Neuronal stem cell (in vitro differentiated cells): ENCODE measurements around the gene TRPM6.
A peak's percentile ranks its signal among the peaks of the same experiment; 100 is the strongest.

Experiments used
- DNase-seq: peaks from one replicate; pipeline ENCODE4 v3.0.0-alpha.2; 2013; ENCODE audit warnings: low spot score
- H2AFZ ChIP-seq: one replicate; pipeline ENCODE4 v1.6.1; 2013; ENCODE audit warnings: mild to moderate bottlenecking, low read length, inconsistent platforms
- H2AK5ac ChIP-seq: 2 replicates; pipeline ENCODE4 v1.6.1; 2013; ENCODE audit warnings: low read depth, mild to moderate bottlenecking, inconsistent platforms, low read length, moderate library complexity, mixed read lengths
- H2BK120ac ChIP-seq: 2 replicates; pipeline ENCODE4 v1.6.1; 2013; ENCODE audit warnings: low read depth, mild to moderate bottlenecking, inconsistent platforms, low read length, moderate library complexity, mixed read lengths
- H2BK12ac ChIP-seq: one replicate; pipeline ENCODE4 v1.6.1; 2013; ENCODE audit warnings: low read length, inconsistent platforms
- H2BK15ac ChIP-seq: 2 replicates; pipeline ENCODE4 v1.6.1; 2013; ENCODE audit warnings: mild to moderate bottlenecking, low read length, inconsistent platforms, mixed read lengths
- H2BK5ac ChIP-seq: one replicate; pipeline ENCODE4 v1.6.1; 2013; ENCODE audit warnings: inconsistent platforms, mild to moderate bottlenecking, low read length, moderate library complexity
- H3K14ac ChIP-seq: one replicate; pipeline ENCODE4 v1.6.1; 2013; ENCODE audit warnings: low read length, inconsistent platforms
- H3K18ac ChIP-seq: 2 replicates; pipeline ENCODE4 v1.6.1; 2013; ENCODE audit warnings: low read length, inconsistent platforms
- H3K23ac ChIP-seq: 2 replicates; pipeline ENCODE4 v1.6.1; 2013; ENCODE audit warnings: low read depth, mild to moderate bottlenecking, mixed read lengths, low read length, inconsistent platforms; ENCODE audit not compliant: poor library complexity
- H3K27ac ChIP-seq: replicated peaks from 3 replicates; pipeline ENCODE4 v1.5.1; 2013; ENCODE audit warnings: low read length, inconsistent platforms
- H3K27me3 ChIP-seq, 3 experiments: 2 replicates each; pipeline ENCODE4 v1.6.1; 2013; ENCODE audit warnings: low read length in 3 of 3, mild to moderate bottlenecking in 2 of 3, inconsistent platforms in 1 of 3, low read depth in 1 of 3, mixed read lengths in 1 of 3, moderate library complexity in 1 of 3; ENCODE audit not compliant: control insufficient read depth in 3 of 3, insufficient read depth in 3 of 3
- H3K36me3 ChIP-seq, 2 donors: replicated peaks in 1 of 2; 2 replicates each; pipeline ENCODE4 v1.6.1; 2013; ENCODE audit warnings: low read length in 2 of 2; ENCODE audit not compliant: control insufficient read depth in 2 of 2, insufficient read depth in 2 of 2
- H3K4ac ChIP-seq: 2 replicates; pipeline ENCODE4 v1.6.1; 2013; ENCODE audit warnings: inconsistent platforms, mild to moderate bottlenecking, low read length, moderate library complexity
- H3K4me1 ChIP-seq, 2 donors: 1 replicate in 1 of 2; 2 replicates in 1 of 2; pipeline ENCODE4 v1.6.1; 2013; ENCODE audit warnings: low read length in 2 of 2, low read depth in 1 of 2; ENCODE audit not compliant: control insufficient read depth in 2 of 2, insufficient read depth in 1 of 2
- H3K4me2 ChIP-seq: one replicate; pipeline ENCODE4 v1.6.1; 2013; ENCODE audit warnings: mild to moderate bottlenecking, low read length, inconsistent platforms; ENCODE audit not compliant: insufficient read depth, poor library complexity, severe bottlenecking
- H3K4me3 ChIP-seq, 2 donors: 2 replicates each; pipeline ENCODE4 v1.5.1; 2013; ENCODE audit warnings: low read length in 2 of 2, mild to moderate bottlenecking in 2 of 2, inconsistent platforms in 1 of 2, moderate library complexity in 1 of 2
- H3K79me1 ChIP-seq: one replicate; pipeline ENCODE4 v1.6.1; 2013; ENCODE audit warnings: low read depth, mild to moderate bottlenecking, inconsistent platforms, low read length, moderate library complexity
- H3K9ac ChIP-seq: one replicate; pipeline ENCODE4 v1.6.1; 2013; ENCODE audit warnings: mild to moderate bottlenecking, low read depth, low read length, inconsistent platforms; ENCODE audit not compliant: poor library complexity
- H3K9me3 ChIP-seq, 2 donors: replicated peaks in 1 of 2; 2 replicates each; pipeline versions ENCODE3 to v1.6.1; 2013; ENCODE audit warnings: low read length in 2 of 2, mild to moderate bottlenecking in 2 of 2, inconsistent platforms in 1 of 2, low read depth in 1 of 2, mixed read lengths in 1 of 2, moderate library complexity in 1 of 2; ENCODE audit not compliant: control insufficient read depth in 2 of 2, insufficient read depth in 1 of 2
- H4K8ac ChIP-seq: one replicate; pipeline ENCODE4 v1.6.1; 2013; ENCODE audit warnings: low read depth, mild to moderate bottlenecking, inconsistent platforms, low read length, moderate library complexity
- H4K91ac ChIP-seq: one replicate; pipeline ENCODE4 v1.6.1; 2013; ENCODE audit warnings: low read length, low read depth, mild to moderate bottlenecking, inconsistent platforms; ENCODE audit not compliant: poor library complexity
- WGBS, 2 donors: extraction: QIAGEN DNeasy Blood & Tissue Kit; methylation state at CpG; one replicate each; pipeline ENCODE4 v1.1.7; 2013; ENCODE audit warnings: missing lambda C conversion rate in 2 of 2, mixed read lengths in 1 of 2; ENCODE audit not compliant: insufficient read length in 2 of 2, insufficient replicate concordance in 1 of 2; ENCODE audit errors: extremely low coverage in 2 of 2; 5-methylcytosine and 5-hydroxymethylcytosine counted together

TRPM6 gene

DNA sequence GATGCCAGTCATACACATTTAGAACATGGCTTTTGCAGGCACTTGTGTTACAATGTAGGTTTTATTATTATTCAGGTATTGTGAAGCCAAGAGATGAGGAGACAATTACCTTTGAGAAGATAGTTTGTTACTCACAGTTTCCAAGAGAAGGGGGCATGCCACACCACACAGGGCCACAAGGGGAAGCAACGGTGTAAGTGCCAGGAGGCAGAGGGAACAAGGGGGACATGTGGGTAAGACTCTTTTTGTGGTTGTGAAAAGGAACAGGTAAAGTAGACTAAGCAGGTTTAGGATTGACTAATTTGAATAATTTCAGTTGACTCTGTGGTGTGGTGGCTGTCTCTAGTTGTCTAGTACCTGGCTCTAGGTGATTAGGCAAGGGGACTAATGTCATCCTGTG, 191.2 kb downstream of the TRPM6 start:
- no peak overlapping the region for H3K14ac ChIP-seq
- H3K18ac ChIP-seq = no peak overlapping the region
- no peak overlapping the region for H3K4ac ChIP-seq
- H2AFZ ChIP-seq = no peak overlapping the region
- H2BK5ac ChIP-seq = no peak overlapping the region
- no peaks in the 10 kb centered on the region for H3K27me3 ChIP-seq
- no peak overlapping the region for H4K8ac ChIP-seq
- DNase-seq = no peak
- no peaks in the 10 kb centered on the region for H3K9me3 ChIP-seq
- H3K4me3 ChIP-seq = no peak overlapping the region
- H2BK120ac ChIP-seq = no peak overlapping the region
- no peak overlapping the region for H2AK5ac ChIP-seq
- no peak overlapping the region for H3K9ac ChIP-seq
- H3K27ac ChIP-seq = no peak overlapping the region
- WGBS, 2 donors = no CpG with 5 or more reads among the region's 1 CpG
- no peak overlapping the region for H2BK12ac ChIP-seq
- H3K79me1 ChIP-seq = no peaks in the 10 kb centered on the region
- H3K4me2 ChIP-seq = no peak overlapping the region
- no peak overlapping the region for H4K91ac ChIP-seq
- no peaks in the 10 kb centered on the region for H3K4me1 ChIP-seq
- no peak overlapping the region for H3K23ac ChIP-seq
- H3K36me3 ChIP-seq = no peaks in the 10 kb centered on the region
- no peak overlapping the region for H2BK15ac ChIP-seq

DNA sequence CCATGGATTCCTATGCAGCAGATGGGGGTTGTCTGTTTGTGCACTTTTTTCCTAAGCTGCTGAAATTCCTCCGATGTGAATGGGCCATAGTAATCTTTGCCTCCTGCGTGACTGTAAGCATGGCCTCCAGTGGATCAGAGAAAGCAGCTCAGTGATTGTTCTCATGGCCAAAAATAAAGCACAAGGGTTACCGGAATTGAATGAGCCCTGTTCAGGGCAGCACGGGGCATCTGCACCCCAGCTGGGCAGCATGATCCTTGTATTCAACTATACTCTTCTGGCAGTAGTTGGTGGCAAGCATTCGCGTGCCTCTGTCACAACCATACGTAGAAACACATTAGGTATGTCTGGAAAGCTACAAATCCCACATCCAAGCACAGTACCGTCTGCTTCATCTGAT, 196.7 kb downstream of the TRPM6 start:
- peak overlapping the region; percentile 19 for H3K18ac ChIP-seq
- H3K4me1 ChIP-seq = peaks cover 6 to 10% of the 10 kb centered on the region in 2 donors
- no peaks in the 10 kb centered on the region for H3K79me1 ChIP-seq
- H2BK5ac ChIP-seq = no peak overlapping the region
- no peak overlapping the region for H2BK120ac ChIP-seq
- H2BK15ac ChIP-seq = no peak overlapping the region
- no peak overlapping the region for H2AK5ac ChIP-seq
- no CpG with 5 or more reads among the region's 8 CpGs for WGBS, 2 donors
- peak overlapping the region; percentile 75 for H3K14ac ChIP-seq
- DNase-seq = peak; percentile 8
- peak overlapping the region; percentile 23 for H3K27ac ChIP-seq
- no peak overlapping the region for H3K4me2 ChIP-seq
- no peak overlapping the region for H2BK12ac ChIP-seq
- no peak overlapping the region for H3K4ac ChIP-seq
- H3K9ac ChIP-seq = no peak overlapping the region
- no peak overlapping the region for H4K91ac ChIP-seq
- peak overlapping the region; percentile 82 for H2AFZ ChIP-seq
- no peak overlapping the region for H4K8ac ChIP-seq
- H3K4me3 ChIP-seq = no peak overlapping the region
- peaks cover 0 to 2% of the 10 kb centered on the region in 2 donors for H3K9me3 ChIP-seq
- H3K36me3 ChIP-seq = no peaks in the 10 kb centered on the region
- H3K27me3 ChIP-seq = no peaks in the 10 kb centered on the region
- H3K23ac ChIP-seq = no peak overlapping the region

DNA sequence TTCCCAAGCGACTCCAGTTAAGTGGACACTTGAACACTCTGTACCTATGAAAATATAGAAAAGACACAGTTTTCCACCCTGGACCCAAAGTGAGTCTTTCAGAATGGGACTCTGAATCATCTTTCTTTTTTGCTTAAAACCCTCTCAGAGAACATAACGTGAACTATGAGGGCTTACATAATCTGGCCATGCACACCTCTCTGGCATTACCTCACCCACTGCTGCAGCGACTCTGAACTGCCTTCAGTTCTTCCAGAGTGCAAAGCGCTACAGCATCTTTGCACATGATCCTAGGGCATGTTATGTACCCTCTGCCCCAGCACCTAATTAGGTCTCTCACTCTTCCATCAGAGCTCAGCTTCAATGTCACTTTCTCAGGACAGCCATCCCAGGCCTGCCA, 204.4 kb downstream of the TRPM6 start:
- Histone ChIP-seq H4K8ac (no peak overlapping the region), H2AFZ (no peak overlapping the region), H3K27me3 (no peaks in the 10 kb centered on the region), H3K23ac (no peak overlapping the region), H3K4me2 (no peak overlapping the region), H3K14ac (no peak overlapping the region), H2BK12ac (no peak overlapping the region), H2BK15ac (no peak overlapping the region), H3K4me3 (no peak overlapping the region), H3K4me1 (no peaks in the 10 kb centered on the region), H3K4ac (no peak overlapping the region), H3K36me3 (no peaks in the 10 kb centered on the region), H3K18ac (peak overlapping the region; percentile 55), H3K9ac (no peak overlapping the region), H3K27ac (no peak overlapping the region), H2AK5ac (no peak overlapping the region), H4K91ac (no peak overlapping the region), H2BK120ac (no peak overlapping the region), H2BK5ac (no peak overlapping the region), H3K79me1 (no peaks in the 10 kb centered on the region), H3K9me3 (no peaks in the 10 kb centered on the region)
- no peak for DNase-seq
- no CpG with 5 or more reads among the region's 4 CpGs for WGBS, 2 donors

DNA sequence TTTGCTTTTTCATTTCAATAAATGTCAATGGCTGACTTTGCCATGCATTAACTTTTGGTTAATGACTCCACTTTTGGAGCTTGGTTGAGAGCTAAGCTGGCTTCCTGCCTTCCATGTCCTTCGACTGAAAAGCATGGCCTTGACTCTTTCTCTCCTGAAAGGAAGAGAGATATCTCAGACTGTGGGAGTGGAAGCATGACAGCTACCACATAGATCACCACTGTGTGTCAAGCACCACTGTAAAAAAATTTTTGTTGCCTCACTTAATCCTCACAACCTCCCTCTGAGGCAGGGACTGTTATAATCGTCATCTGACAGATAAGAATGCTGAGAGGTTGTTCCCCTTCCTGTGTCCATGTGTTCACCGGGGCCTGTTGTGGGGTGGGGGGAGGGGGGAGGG, 205.8 kb downstream of the TRPM6 start:
- no peak overlapping the region for H4K91ac ChIP-seq
- no peak overlapping the region for H3K4me2 ChIP-seq
- H3K23ac ChIP-seq = no peak overlapping the region
- no peak overlapping the region for H3K9ac ChIP-seq
- H4K8ac ChIP-seq = no peak overlapping the region
- no peak overlapping the region for H2BK15ac ChIP-seq
- H3K18ac ChIP-seq = no peak overlapping the region
- no peak overlapping the region for H2AK5ac ChIP-seq
- DNase-seq = no peak
- no peaks in the 10 kb centered on the region for H3K9me3 ChIP-seq
- H3K79me1 ChIP-seq = no peaks in the 10 kb centered on the region
- no peak overlapping the region for H2BK120ac ChIP-seq
- H2BK5ac ChIP-seq = no peak overlapping the region
- no peak overlapping the region for H3K14ac ChIP-seq
- WGBS, 2 donors = no CpG with 5 or more reads among the region's 3 CpGs
- H3K4me1 ChIP-seq = no peaks in the 10 kb centered on the region
- no peak overlapping the region for H2BK12ac ChIP-seq
- H2AFZ ChIP-seq = no peak overlapping the region
- no peaks in the 10 kb centered on the region for H3K27me3 ChIP-seq
- no peaks in the 10 kb centered on the region for H3K36me3 ChIP-seq
- H3K4me3 ChIP-seq = no peak overlapping the region
- H3K4ac ChIP-seq = no peak overlapping the region
- no peak overlapping the region for H3K27ac ChIP-seq
